K562 (cell line): ENCODE results near the gene S100A4. TPM values are rescaled to one million over a fixed set of nuclear protein-coding genes. Genes with fewer than 3 reads are reported as not detected.

ENCODE experiments used
- ATAC-seq: fragments of 200-7000 bp; cut with Tn5 transposase; 3 replicates; pipeline ENCODE4 v1.9.1; 2020; ENCODE audit warnings: moderate library complexity
- BruUV-seq: library from RNA; stranded (reverse); fragments of 400-500 nt; replicated peaks from 2 replicates; lab custom pipeline; 2021; lab: Mats Ljungman, UMichigan
- CTCF ChIA-PET: fragments of 300-600 bp; formaldehyde crosslinking; extraction: SDS; loops from one replicate; lab custom pipeline; 2021; ENCODE audit warnings: low intra/inter-chr PET ratio; lab: Yijun Ruan, JAX
- POLR2A ChIA-PET: fragments of 300-600, 350-650 bp; sonication (Branson Sonifier 250); formaldehyde crosslinking; extraction: SDS; loops from one replicate; lab custom pipeline; 2021; ENCODE audit warnings: antibody characterized with exemption, inconsistent platforms; lab: Yijun Ruan, JAX
- DNase-seq, 4 experiments: peaks; one replicate each; pipeline versions ENCODE4 v3.0.0 to v3.0.0-alpha.2; 2011 to 2018; ENCODE audit warnings: low spot score in 3 of 4, mixed read lengths in 3 of 4; ENCODE audit errors: extremely low read depth in 1 of 4
- FAIRE-seq: peaks from 2 replicates; lab custom pipeline; 2011; peaks lifted over from hg19 to GRCh38; lab: Jason Lieb, UNC
- H2AFZ ChIP-seq: 2 replicates; pipeline ENCODE4 v1.6.0; 2011; ENCODE audit warnings: low read depth, low read length, control low read depth, inconsistent platforms
- H3K27ac ChIP-seq: fragments of 200-600 bp; 3 replicates; pipeline ENCODE4 v1.8.0; 2011; ENCODE audit warnings: low read depth, mild to moderate bottlenecking, control low read depth, inconsistent platforms, low read length, moderate library complexity, mixed read lengths; ENCODE audit errors: extremely low read depth
- H3K27me3 ChIP-seq, 2 experiments: fragments of 300-600 bp in 1 of 2; 2 replicates in 1 of 2; 3 replicates in 1 of 2; pipeline versions ENCODE4 v1.6.0 to v1.8.0; 2011; ENCODE audit warnings: inconsistent platforms in 2 of 2, low read length in 2 of 2, mild to moderate bottlenecking in 1 of 2, mixed read lengths in 1 of 2, moderate library complexity in 1 of 2; ENCODE audit not compliant: control insufficient read depth in 2 of 2, insufficient read depth in 2 of 2
- H3K36me3 ChIP-seq: fragments of 300-600 bp; 3 replicates; pipeline ENCODE4 v1.8.0; 2011; ENCODE audit warnings: mild to moderate bottlenecking, low read length, inconsistent platforms; ENCODE audit not compliant: control insufficient read depth, insufficient read depth
- H3K4me1 ChIP-seq, 2 experiments: fragments of 200-600 bp in 1 of 2; replicated peaks in 1 of 2; 2 replicates in 1 of 2; 3 replicates in 1 of 2; pipeline versions ENCODE4 v1.5.1 to v1.8.0; 2011; ENCODE audit warnings: inconsistent platforms in 2 of 2, low read length in 2 of 2, mild to moderate bottlenecking in 1 of 2, mixed read lengths in 1 of 2, moderate library complexity in 1 of 2; ENCODE audit not compliant: control insufficient read depth in 2 of 2, insufficient read depth in 2 of 2
- H3K4me2 ChIP-seq: 2 replicates; pipeline ENCODE4 v1.6.1; 2011; ENCODE audit warnings: low read length, control low read depth, inconsistent platforms, mixed read lengths; ENCODE audit not compliant: insufficient read depth
- H3K4me3 ChIP-seq: fragments of 200-600 bp; sonication (generic), shearing (Covaris generic); 2 replicates; pipeline ENCODE4 v1.5.1; 2016; ENCODE audit warnings: control low read depth, inconsistent platforms
- H3K79me2 ChIP-seq: fragments of 200-600 bp; 3 replicates; pipeline ENCODE4 v1.8.0; 2011; ENCODE audit warnings: low read length, inconsistent platforms; ENCODE audit not compliant: control insufficient read depth, insufficient read depth
- H3K9ac ChIP-seq, 2 experiments: 2 replicates each; pipeline versions ENCODE4 v1.6.0 to v1.6.1; 2011; ENCODE audit warnings: low read depth in 2 of 2, low read length in 2 of 2, control low read depth in 1 of 2, inconsistent platforms in 1 of 2, mild to moderate bottlenecking in 1 of 2, mixed read lengths in 1 of 2; ENCODE audit not compliant: insufficient read depth in 1 of 2
- H3K9me1 ChIP-seq: one replicate; pipeline ENCODE4 v1.6.0; 2011; ENCODE audit warnings: inconsistent platforms, mild to moderate bottlenecking, low read length, moderate library complexity; ENCODE audit not compliant: control insufficient read depth, insufficient read depth
- H3K9me3 ChIP-seq: replicated peaks from 2 replicates; pipeline ENCODE4 v1.5.1; 2011; ENCODE audit warnings: low read depth, low read length, inconsistent platforms; ENCODE audit not compliant: control insufficient read depth, insufficient read depth
- H4K20me1 ChIP-seq: replicated peaks from 2 replicates; pipeline ENCODE4 v1.6.1; 2011; ENCODE audit warnings: low read length, inconsistent platforms, mixed read lengths; ENCODE audit not compliant: control insufficient read depth, insufficient read depth
- BRD9 ChIP-seq: fragments of 450-650 bp; IDR thresholded peaks from 2 replicates; pipeline ENCODE4 v1.6.1; 2018; ENCODE audit warnings: low read depth; ENCODE audit not compliant: partially characterized antibody
- CAMTA2 ChIP-seq: fragments of 250-450 bp; sonication (Bioruptor Pico); conservative IDR thresholded peaks from 2 replicates; pipeline ENCODE4 v1.5.1; 2022
- CC2D1A ChIP-seq: fragments of 450-650 bp; IDR thresholded peaks from 2 replicates; pipeline ENCODE4 v1.6.1; 2017; ENCODE audit warnings: mild to moderate bottlenecking
- EP400 ChIP-seq: fragments of 450-650 bp; IDR thresholded peaks from 2 replicates; pipeline ENCODE4 v1.6.1; 2017; ENCODE audit warnings: antibody characterized with exemption, mild to moderate bottlenecking, moderate library complexity
- ESRRA ChIP-seq: fragments of 450-650 bp; IDR thresholded peaks from 2 replicates; pipeline ENCODE4 v1.6.1; 2014; ENCODE audit warnings: low read depth, mild to moderate bottlenecking, moderate library complexity, borderline replicate concordance
- KLF13 ChIP-seq: fragments of 450-650 bp; IDR thresholded peaks from 2 replicates; pipeline ENCODE4 v1.6.1; 2016; ENCODE audit warnings: missing genetic modification characterization, low read depth, mild to moderate bottlenecking, missing compliant biosample characterization, moderate library complexity, borderline replicate concordance
- SMAD4 ChIP-seq: fragments of 250-450 bp; sonication (Bioruptor Pico); conservative IDR thresholded peaks from 2 replicates; pipeline ENCODE4 v1.8.0; 2021; ENCODE audit warnings: inconsistent platforms, mild to moderate bottlenecking, moderate library complexity
- TGIF2 ChIP-seq: sonication (generic); formaldehyde crosslinking; IDR thresholded peaks from 2 replicates; pipeline ENCODE4 v1.8.1; 2022; ENCODE audit warnings: mild to moderate bottlenecking, missing genetic modification reagents, moderate library complexity
- WGBS: fragments of 100-300 bp; shearing (Covaris generic); methylation state at CpG from one replicate; pipeline ENCODE4 v1.1.6; 2016; ENCODE audit warnings: low coverage, mixed read lengths; ENCODE audit not compliant: insufficient coverage; ENCODE audit errors: missing lambda C conversion rate; 5-methylcytosine and 5-hydroxymethylcytosine counted together
- in situ Hi-C: fragments of 300-500 bp; cut with MboI; formaldehyde crosslinking; loops from 4 replicates; pipeline ENCODE4 v1.15.0; 2018; ENCODE audit warnings: inconsistent platforms, mixed read lengths
- intact Hi-C: fragments of 100-400 bp; cut with micrococcal nuclease; formaldehyde crosslinking; loops from 2 replicates; pipeline ENCODE4 v1.14.2; 2022
- polyA plus RNA-seq, 8 experiments: library from polyadenylated mRNA; depleted of rRNA in 4 of 8; stranded (reverse) in 5 of 8; unstranded in 3 of 8; fragments of >200 nt; fragmentation: Nextera tagmentation in 2 of 8; fragmentation: Illumina TruSeq in 1 of 8; extraction: Ambion mirVana in 2 of 8; extraction: Trizol in 1 of 8; gene quantifications; 2 replicates each; pipeline versions ENCODE4 v1.2.1 to v1.2.3, GENCODE V29; 2011 to 2014; ENCODE audit warnings: inconsistent platforms in 1 of 8, missing spikeins in 1 of 8
- total RNA-seq, 7 experiments: library from RNA; depleted of rRNA in 6 of 7; stranded (reverse); fragments of >200 nt in 6 of 7; fragmentation: Illumina TruSeq in 2 of 7; extraction: Trizol in 2 of 7; gene quantifications; 2 replicates each; pipeline versions ENCODE4 v1.2.1 to v1.2.3, GENCODE V29; 2011 to 2021; ENCODE audit warnings: low replicate concordance in 1 of 7
- TF ChIP-seq, protein P1 (sequence below): fragments of 250-450 bp; sonication (Bioruptor Pico); IDR thresholded peaks from 2 replicates; pipeline ENCODE4 v1.8.0; 2022; ENCODE audit warnings: moderate library complexity, mild to moderate bottlenecking, inconsistent platforms
- TF ChIP-seq, protein P2 (sequence below): fragments of 450-650 bp; IDR thresholded peaks from 2 replicates; pipeline ENCODE4 v1.6.1; 2016
- TF ChIP-seq, protein P3 (sequence below): IDR thresholded peaks from 2 replicates; pipeline ENCODE4 v1.6.1; 2011; ENCODE audit warnings: borderline replicate concordance, low read depth, mild to moderate bottlenecking, moderate library complexity, low read length; ENCODE audit not compliant: insufficient read depth, poor library complexity, severe bottlenecking
- TF ChIP-seq, protein P4 (sequence below): fragments of 450-650 bp; conservative IDR thresholded peaks from 2 replicates; pipeline ENCODE4 v1.6.1; 2016; ENCODE audit warnings: missing genetic modification characterization, low read depth, mild to moderate bottlenecking, missing compliant biosample characterization, moderate library complexity
- TF ChIP-seq, protein P5 (sequence below): conservative IDR thresholded peaks from 2 replicates; pipeline ENCODE4 v1.6.1; 2011; ENCODE audit warnings: low read depth, mild to moderate bottlenecking, low read length; ENCODE audit not compliant: control insufficient read depth

S100A4 gene
- total and polyA plus RNA-seq, 9 of the 15 experiments (the other 6 are each of a cell fraction or from before 2014, with no cell fraction given): 3.7 to 20.1 (median 11.2) TPM

DNA sequence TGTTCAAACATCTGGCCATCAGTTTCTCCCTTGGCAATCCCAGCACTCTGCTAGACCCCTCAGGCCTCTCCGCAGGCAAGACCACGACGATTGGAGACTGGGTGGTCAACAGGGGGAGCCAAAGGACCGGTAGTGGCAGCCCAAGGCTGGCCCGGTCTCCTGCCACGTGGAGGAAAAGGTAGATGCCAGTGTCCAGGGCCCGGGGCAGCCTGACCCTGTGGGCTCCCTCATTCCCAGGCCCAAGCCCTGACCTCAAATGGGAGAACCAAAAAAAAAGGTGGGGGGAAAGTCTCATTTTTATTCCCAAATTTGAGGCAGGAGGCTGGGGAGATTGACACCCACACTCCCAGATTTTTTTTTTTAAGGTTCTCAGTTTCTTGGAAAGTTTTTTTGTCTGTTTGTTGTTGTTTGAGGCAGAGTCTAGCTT lies 34.6 kb downstream of the S100A4 start:
- Histone ChIP-seq H3K4me1 (peaks cover 7 to 21% of the 10 kb centered on the region in 2 experiments; a peak in 3 of 5 replicates), H3K9me3 (no peaks in the 10 kb centered on the region), H3K36me3 (no peaks in the 10 kb centered on the region), H2AFZ (peak overlapping the region; percentile 73), H3K4me3 (no peak overlapping the region), H3K9me1 (no peaks in the 10 kb centered on the region), H3K9ac (no peak overlapping the region), H3K4me2 (no peak overlapping the region; the same call in 1 of the 2 replicates), H3K27me3 (no peaks in the 10 kb centered on the region), H3K79me2 (no peaks in the 10 kb centered on the region), H4K20me1 (no peaks in the 10 kb centered on the region), H3K27ac (no peak overlapping the region)
- in situ Hi-C loops: loop anchor here (10.0 kb wide), 1 partner anchor 54 kb away; the partner anchor contains the start of gene S100A2
- ChIA-PET POLR2A (interaction anchor here (0.6 to 1.3 kb wide), 4 partner anchors 15 to 265 kb away, joined by 3 to 6 read pairs (median 3); partner anchors contain the start of genes CHTOP and S100A13), CTCF (interaction anchor here (0.6 to 4.6 kb wide), 7 partner anchors 14 to 1489 kb away, joined by 3 to 58 read pairs (median 5); partner anchors contain the start of genes RAB13 and S100A2)
- peak; percentile 91 for ATAC-seq
- peak; percentile 82 for FAIRE-seq
- DNase-seq: peak; percentile 85 to 86 (median 86)
- intact Hi-C loops: loop anchor here (1.0 to 10.0 kb wide), 5 partner anchors 57 to 476 kb away; partner anchors contain the start of genes ILF2, RAB13 and SLC27A3
- WGBS: 2% methylated on average over 7 of the region's 7 CpGs
- no TSS peak for BruUV-seq
- peak; percentile 88 for TF ChIP-seq CC2D1A
- TF ChIP-seq, protein P1, sequence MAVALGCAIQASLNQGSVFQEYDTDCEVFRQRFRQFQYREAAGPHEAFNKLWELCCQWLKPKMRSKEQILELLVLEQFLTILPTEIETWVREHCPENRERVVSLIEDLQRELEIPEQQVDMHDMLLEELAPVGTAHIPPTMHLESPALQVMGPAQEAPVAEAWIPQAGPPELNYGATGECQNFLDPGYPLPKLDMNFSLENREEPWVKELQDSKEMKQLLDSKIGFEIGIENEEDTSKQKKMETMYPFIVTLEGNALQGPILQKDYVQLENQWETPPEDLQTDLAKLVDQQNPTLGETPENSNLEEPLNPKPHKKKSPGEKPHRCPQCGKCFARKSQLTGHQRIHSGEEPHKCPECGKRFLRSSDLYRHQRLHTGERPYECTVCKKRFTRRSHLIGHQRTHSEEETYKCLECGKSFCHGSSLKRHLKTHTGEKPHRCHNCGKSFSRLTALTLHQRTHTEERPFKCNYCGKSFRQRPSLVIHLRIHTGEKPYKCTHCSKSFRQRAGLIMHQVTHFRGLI: no peak
- TF ChIP-seq BRD9: peak; percentile 89
- no peak for TF ChIP-seq CAMTA2 (CRISPR knock-in tag)
- TF ChIP-seq SMAD4 (CRISPR knock-in tag): peak; percentile 63
- 0 out of 2 replicates have a peak, but pooled peaks have one; percentile 14 for TF ChIP-seq KLF13 (tag)
- TF ChIP-seq TGIF2: no peak
- TF ChIP-seq, protein P2, sequence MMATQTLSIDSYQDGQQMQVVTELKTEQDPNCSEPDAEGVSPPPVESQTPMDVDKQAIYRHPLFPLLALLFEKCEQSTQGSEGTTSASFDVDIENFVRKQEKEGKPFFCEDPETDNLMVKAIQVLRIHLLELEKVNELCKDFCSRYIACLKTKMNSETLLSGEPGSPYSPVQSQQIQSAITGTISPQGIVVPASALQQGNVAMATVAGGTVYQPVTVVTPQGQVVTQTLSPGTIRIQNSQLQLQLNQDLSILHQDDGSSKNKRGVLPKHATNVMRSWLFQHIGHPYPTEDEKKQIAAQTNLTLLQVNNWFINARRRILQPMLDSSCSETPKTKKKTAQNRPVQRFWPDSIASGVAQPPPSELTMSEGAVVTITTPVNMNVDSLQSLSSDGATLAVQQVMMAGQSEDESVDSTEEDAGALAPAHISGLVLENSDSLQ: peak; percentile 72
- TF ChIP-seq, protein P3, sequence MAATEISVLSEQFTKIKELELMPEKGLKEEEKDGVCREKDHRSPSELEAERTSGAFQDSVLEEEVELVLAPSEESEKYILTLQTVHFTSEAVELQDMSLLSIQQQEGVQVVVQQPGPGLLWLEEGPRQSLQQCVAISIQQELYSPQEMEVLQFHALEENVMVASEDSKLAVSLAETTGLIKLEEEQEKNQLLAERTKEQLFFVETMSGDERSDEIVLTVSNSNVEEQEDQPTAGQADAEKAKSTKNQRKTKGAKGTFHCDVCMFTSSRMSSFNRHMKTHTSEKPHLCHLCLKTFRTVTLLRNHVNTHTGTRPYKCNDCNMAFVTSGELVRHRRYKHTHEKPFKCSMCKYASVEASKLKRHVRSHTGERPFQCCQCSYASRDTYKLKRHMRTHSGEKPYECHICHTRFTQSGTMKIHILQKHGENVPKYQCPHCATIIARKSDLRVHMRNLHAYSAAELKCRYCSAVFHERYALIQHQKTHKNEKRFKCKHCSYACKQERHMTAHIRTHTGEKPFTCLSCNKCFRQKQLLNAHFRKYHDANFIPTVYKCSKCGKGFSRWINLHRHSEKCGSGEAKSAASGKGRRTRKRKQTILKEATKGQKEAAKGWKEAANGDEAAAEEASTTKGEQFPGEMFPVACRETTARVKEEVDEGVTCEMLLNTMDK: peak; percentile 36
- TF ChIP-seq, protein P4, sequence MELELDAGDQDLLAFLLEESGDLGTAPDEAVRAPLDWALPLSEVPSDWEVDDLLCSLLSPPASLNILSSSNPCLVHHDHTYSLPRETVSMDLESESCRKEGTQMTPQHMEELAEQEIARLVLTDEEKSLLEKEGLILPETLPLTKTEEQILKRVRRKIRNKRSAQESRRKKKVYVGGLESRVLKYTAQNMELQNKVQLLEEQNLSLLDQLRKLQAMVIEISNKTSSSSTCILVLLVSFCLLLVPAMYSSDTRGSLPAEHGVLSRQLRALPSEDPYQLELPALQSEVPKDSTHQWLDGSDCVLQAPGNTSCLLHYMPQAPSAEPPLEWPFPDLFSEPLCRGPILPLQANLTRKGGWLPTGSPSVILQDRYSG (tag): no peak
- peak; percentile 18; the same call in 1 of the 2 replicates for TF ChIP-seq ESRRA
- TF ChIP-seq, protein P5, sequence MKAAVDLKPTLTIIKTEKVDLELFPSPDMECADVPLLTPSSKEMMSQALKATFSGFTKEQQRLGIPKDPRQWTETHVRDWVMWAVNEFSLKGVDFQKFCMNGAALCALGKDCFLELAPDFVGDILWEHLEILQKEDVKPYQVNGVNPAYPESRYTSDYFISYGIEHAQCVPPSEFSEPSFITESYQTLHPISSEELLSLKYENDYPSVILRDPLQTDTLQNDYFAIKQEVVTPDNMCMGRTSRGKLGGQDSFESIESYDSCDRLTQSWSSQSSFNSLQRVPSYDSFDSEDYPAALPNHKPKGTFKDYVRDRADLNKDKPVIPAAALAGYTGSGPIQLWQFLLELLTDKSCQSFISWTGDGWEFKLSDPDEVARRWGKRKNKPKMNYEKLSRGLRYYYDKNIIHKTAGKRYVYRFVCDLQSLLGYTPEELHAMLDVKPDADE: 0 out of 2 replicates have a peak, but pooled peaks have one; percentile 46
- TF ChIP-seq EP400: peak; percentile 73; the same call in 1 of the 2 replicates
